Psoas muscle (tissue), 8 donors: Measurements from ENCODE around the gene NSUN2. TPM values are rescaled to one million over a fixed set of nuclear protein-coding genes. Genes with fewer than 3 reads are reported as not detected.

Experiments
- ATAC-seq, 4 donors: fragments of 200-7000 bp; cut with Tn5 transposase; one replicate each; pipeline ENCODE4 v1.9.1; 2020; ENCODE audit warnings: moderate library complexity in 3 of 4, mild to moderate bottlenecking in 2 of 4
- DNase-seq, 2 donors: peaks; one replicate each; pipeline ENCODE4 v3.0.0-alpha.2; 2020
- H3K27ac ChIP-seq: fragments of 200-600 bp; one replicate; pipeline ENCODE4 v1.8.0; 2022
- H3K27me3 ChIP-seq, 3 donors: fragments of 200-600 bp in 1 of 3; one replicate each; pipeline versions ENCODE4 v1.6.1 to v1.8.0; 2013 to 2022; ENCODE audit warnings: low read length in 2 of 3, mild to moderate bottlenecking in 2 of 3, moderate library complexity in 1 of 3; ENCODE audit not compliant: insufficient read depth in 3 of 3
- H3K36me3 ChIP-seq, 2 donors: fragments of 200-600 bp in 1 of 2; one replicate each; pipeline versions ENCODE4 v1.6.1 to v1.8.0; 2013 to 2022; ENCODE audit warnings: low read depth in 1 of 2, mild to moderate bottlenecking in 1 of 2, moderate library complexity in 1 of 2; ENCODE audit not compliant: insufficient read depth in 1 of 2
- H3K4me1 ChIP-seq: fragments of 200-600 bp; one replicate; pipeline ENCODE4 v1.8.0; 2022
- H3K4me3 ChIP-seq: fragments of 200-600 bp; one replicate; pipeline ENCODE4 v1.8.0; 2022; ENCODE audit warnings: mild to moderate bottlenecking
- H3K9me3 ChIP-seq: fragments of 200-600 bp; one replicate; pipeline ENCODE4 v1.8.0; 2022
- CTCF ChIP-seq: fragments of 200-600 bp; IDR thresholded peaks from one replicate; pipeline ENCODE4 v1.8.0; 2022; ENCODE audit warnings: antibody characterized with exemption
- WGBS, 3 donors: extraction: QIAGEN DNeasy Blood & Tissue Kit; methylation state at CpG; one replicate each; pipeline versions ENCODE4 v1.1.6 to v1.1.7; 2013; 5-methylcytosine and 5-hydroxymethylcytosine counted together
- intact Hi-C, 2 donors: fragments of 100-400 bp; cut with DNase I; formaldehyde crosslinking; loops; one replicate each; pipeline versions ENCODE4 v1.11.0 to v1.14.2; 2022
- polyA plus RNA-seq, 3 donors: library from polyadenylated mRNA; stranded (reverse); fragments of 200-250 nt; gene quantifications; one replicate each; pipeline ENCODE4 v1.2.3, GENCODE V29; 2013
- total RNA-seq, 4 donors: library from RNA; stranded (reverse); fragmentation: NEBNext Ultra II Directional in 2 of 4; extraction: Animal tissue kit (Norgen Biotek cat#: 25700) in 2 of 4; gene quantifications; one replicate each; pipeline versions ENCODE4 v1.2.1 to v1.2.4, GENCODE V29; 2021 to 2023
- donor health status: healthy with polysubstance abuse.
- donor health status: DM: no; HTN: no; CAD: no; lungs with moderate emphysema.
- donor health status: Bipolar disorder and iron deficiency.
- donor health status: healthy.
- donor health status: DM: yes; HTN: yes; CAD: no.
- donor health status: DM: no; HTN: no; CAD: no.
- donor health status: DM: no; HTN: no; CAD: no.
- donor health status: DM: yes; HTN: yes; CAD: no.

The NSUN2 gene
- total and polyA plus RNA-seq, 7 donors: 30.6 to 80.9 (median 53.6) TPM

GRCh38 chr5:6579535-6579934 lies 53.3 kb downstream of the NSUN2 start:
- no peaks in the 10 kb centered on the region for H3K9me3 ChIP-seq
- 65 to 68% (median 66%) methylated on average over 5 of the region's 5 CpGs for WGBS, 3 donors
- H3K4me3 ChIP-seq: no peak overlapping the region
- H3K4me1 ChIP-seq: peaks cover 6% of the 10 kb centered on the region
- ATAC-seq (no peak), DNase-seq (no peak)
- no peak for TF ChIP-seq CTCF
- no peaks in the 10 kb centered on the region for H3K36me3 ChIP-seq
- intact Hi-C loops: loop anchor here (5.0 to 10.0 kb wide), 8 partner anchors 125 to 1087 kb away; partner anchors contain the start of gene MED10 (in 1 of the 2)
- peaks cover 0 to 9% (median 0%) of the 10 kb centered on the region in 3 donors for H3K27me3 ChIP-seq
- H3K27ac ChIP-seq: no peak overlapping the region

- H3K4me1 ChIP-seq: peaks cover 6% of the 10 kb centered on the region
- H3K4me3 ChIP-seq: no peak overlapping the region
- 73 to 76% (median 76%) methylated on average over 14 of the region's 14 CpGs for WGBS, 3 donors
- H3K27ac ChIP-seq: no peak overlapping the region
- intact Hi-C loops: loop anchor here (5.0 to 10.0 kb wide), 8 partner anchors 124 to 1087 kb away; partner anchors contain the start of gene MED10 (in 1 of the 2)
- DNase-seq: no peak
- ATAC-seq: no peak
- peaks cover 0 to 6% (median 0%) of the 10 kb centered on the region in 3 donors for H3K27me3 ChIP-seq
- H3K36me3 ChIP-seq: no peaks in the 10 kb centered on the region
- no peak for TF ChIP-seq CTCF
- no peaks in the 10 kb centered on the region for H3K9me3 ChIP-seq
These were observed 54.0 kb downstream of the NSUN2 start for GRCh38 chr5:6578676-6579343.

GRCh38 chr5:6576861-6577501 lies 55.9 kb downstream of the NSUN2 start:
- Histone ChIP-seq H3K9me3 (no peaks in the 10 kb centered on the region), H3K4me1 (peaks cover 6% of the 10 kb centered on the region), H3K36me3 (no peaks in the 10 kb centered on the region), H3K27me3 (no peaks in the 10 kb centered on the region), H3K27ac (peak overlapping the region; percentile 48), H3K4me3 (no peak overlapping the region)
- intact Hi-C loops: loop anchor here (5.0 to 10.0 kb wide), 8 partner anchors 122 to 1085 kb away; partner anchors contain the start of gene MED10 (in 1 of the 2)
- peak; percentile 60 for TF ChIP-seq CTCF
- DNase-seq: peak in 1 of 2 donors; percentile 49
- WGBS, 3 donors: 69 to 78% (median 77%) methylated on average over 5 of the region's 5 CpGs
- ATAC-seq: peak; percentile 32 to 73 (median 56)

GRCh38 chr5:6574537-6575245 lies 58.2 kb downstream of the NSUN2 start:
- Histone ChIP-seq H3K36me3 (no peaks in the 10 kb centered on the region), H3K27ac (peak overlapping the region; percentile 48), H3K4me1 (peaks cover 6% of the 10 kb centered on the region), H3K4me3 (no peak overlapping the region), H3K9me3 (no peaks in the 10 kb centered on the region), H3K27me3 (no peaks in the 10 kb centered on the region)
- DNase-seq (peak in 1 of 2 donors; percentile 68), ATAC-seq (peak; percentile 87 to 89 (median 88))
- intact Hi-C loops: loop anchor here (2.0 to 10.0 kb wide), 10 partner anchors 22 to 1692 kb away; partner anchors contain the start of gene MED10 (in 1 of the 2)
- TF ChIP-seq CTCF: peak; percentile 22
- 22 to 42% (median 22%) methylated on average over 12 of the region's 12 CpGs for WGBS, 3 donors
